ENCODE results near the gene CADPS. TPM values are rescaled to one million over a fixed set of nuclear protein-coding genes. Genes with fewer than 3 reads are reported as not detected.

CADPS gene
- total and polyA plus RNA-seq, 2 experiments from 2014 or later = 49.2 to 63.8 TPM

DNA sequence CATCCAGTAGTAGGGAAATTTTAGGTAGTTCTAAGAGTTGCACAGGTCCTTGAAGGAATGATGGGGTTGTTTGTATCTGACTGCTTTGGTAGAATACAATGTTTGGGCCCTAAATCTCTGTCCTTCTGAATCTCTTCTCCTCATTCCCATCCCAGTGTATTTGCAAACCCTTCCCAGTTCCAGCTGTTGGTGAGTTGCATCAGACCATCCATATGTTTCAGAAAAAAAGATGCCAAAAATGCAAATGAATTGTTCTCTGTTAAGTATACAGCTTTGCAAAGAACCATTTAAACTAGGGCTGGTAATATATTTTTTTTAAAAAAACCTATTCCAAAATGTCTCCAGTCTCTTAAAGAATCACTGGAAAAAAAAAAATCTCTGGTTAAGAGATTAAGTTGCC lies 251.0 kb downstream of the CADPS start:
- Histone ChIP-seq H3K9me3 (ENCODE audit: low read depth) (no peaks in the 10 kb centered on the region), H3K4me1 (ENCODE audit: low read depth) (peaks cover 13% of the 10 kb centered on the region), H3K4me3 (no peak overlapping the region), H3K36me3 (no peaks in the 10 kb centered on the region), H3K27me3 (no peaks in the 10 kb centered on the region), H3K27ac (no peak overlapping the region)
- TF ChIP-seq, protein P1, sequence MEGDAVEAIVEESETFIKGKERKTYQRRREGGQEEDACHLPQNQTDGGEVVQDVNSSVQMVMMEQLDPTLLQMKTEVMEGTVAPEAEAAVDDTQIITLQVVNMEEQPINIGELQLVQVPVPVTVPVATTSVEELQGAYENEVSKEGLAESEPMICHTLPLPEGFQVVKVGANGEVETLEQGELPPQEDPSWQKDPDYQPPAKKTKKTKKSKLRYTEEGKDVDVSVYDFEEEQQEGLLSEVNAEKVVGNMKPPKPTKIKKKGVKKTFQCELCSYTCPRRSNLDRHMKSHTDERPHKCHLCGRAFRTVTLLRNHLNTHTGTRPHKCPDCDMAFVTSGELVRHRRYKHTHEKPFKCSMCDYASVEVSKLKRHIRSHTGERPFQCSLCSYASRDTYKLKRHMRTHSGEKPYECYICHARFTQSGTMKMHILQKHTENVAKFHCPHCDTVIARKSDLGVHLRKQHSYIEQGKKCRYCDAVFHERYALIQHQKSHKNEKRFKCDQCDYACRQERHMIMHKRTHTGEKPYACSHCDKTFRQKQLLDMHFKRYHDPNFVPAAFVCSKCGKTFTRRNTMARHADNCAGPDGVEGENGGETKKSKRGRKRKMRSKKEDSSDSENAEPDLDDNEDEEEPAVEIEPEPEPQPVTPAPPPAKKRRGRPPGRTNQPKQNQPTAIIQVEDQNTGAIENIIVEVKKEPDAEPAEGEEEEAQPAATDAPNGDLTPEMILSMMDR (IDR thresholded peaks at IDR 0.05; ENCODE audit: low read depth, low read length) = no peak
- DNase-seq (ENCODE audit: low read depth in 1 of 2, low spot score in 1 of 2) = no peak

DNA sequence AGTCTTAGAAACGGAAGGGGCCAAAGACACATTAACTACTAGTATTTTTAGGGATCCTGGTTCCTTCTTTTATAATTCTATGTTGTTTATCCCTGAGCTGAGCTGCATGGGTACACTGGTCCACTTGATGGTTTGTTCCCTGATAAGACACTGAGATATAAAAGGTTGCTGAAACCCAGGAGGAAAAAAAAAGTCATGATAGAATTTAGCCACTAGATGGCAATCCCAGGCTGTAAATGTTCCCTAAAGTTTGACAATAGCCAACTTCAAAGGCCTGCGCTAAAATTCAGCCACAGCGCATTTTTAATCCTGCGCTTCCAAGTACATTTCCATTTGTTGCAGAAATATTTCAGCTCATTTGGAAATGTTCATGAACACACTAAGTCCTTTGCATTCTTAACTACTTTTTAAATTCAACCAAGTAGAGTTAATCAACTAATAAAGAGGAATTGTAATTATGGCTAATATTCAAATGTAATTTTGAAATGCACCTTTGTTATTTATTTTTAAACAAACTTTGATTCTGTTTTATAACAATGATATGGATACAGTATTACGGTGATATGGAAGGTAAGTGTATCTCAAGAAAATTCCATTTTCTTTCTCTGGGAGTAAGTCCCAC lies 252.6 kb downstream of the CADPS start:
- Histone ChIP-seq H3K4me1 (ENCODE audit: low read depth) (peaks cover 13% of the 10 kb centered on the region), H3K27ac (no peak overlapping the region), H3K9me3 (ENCODE audit: low read depth) (no peaks in the 10 kb centered on the region), H3K27me3 (no peaks in the 10 kb centered on the region), H3K4me3 (no peak overlapping the region), H3K36me3 (no peaks in the 10 kb centered on the region)
- TF ChIP-seq, protein P1 (IDR thresholded peaks at IDR 0.05; ENCODE audit: low read depth, low read length) = peak; percentile 68
- peak; percentile 70 to 75 for DNase-seq (ENCODE audit: low read depth in 1 of 2, low spot score in 1 of 2)

GRCh38 chr3:62621925-62622324 lies 253.3 kb downstream of the CADPS start:
- no peaks in the 10 kb centered on the region for H3K27me3 ChIP-seq
- no peak for DNase-seq (ENCODE audit: low read depth in 1 of 2, low spot score in 1 of 2)
- H3K36me3 ChIP-seq = no peaks in the 10 kb centered on the region
- peaks cover 13% of the 10 kb centered on the region for H3K4me1 ChIP-seq (ENCODE audit: low read depth)
- no peak overlapping the region for H3K27ac ChIP-seq
- H3K4me3 ChIP-seq = no peak overlapping the region
- TF ChIP-seq, protein P1 (IDR thresholded peaks at IDR 0.05; ENCODE audit: low read depth, low read length) = no peak
- H3K9me3 ChIP-seq (ENCODE audit: low read depth) = no peaks in the 10 kb centered on the region

DNA sequence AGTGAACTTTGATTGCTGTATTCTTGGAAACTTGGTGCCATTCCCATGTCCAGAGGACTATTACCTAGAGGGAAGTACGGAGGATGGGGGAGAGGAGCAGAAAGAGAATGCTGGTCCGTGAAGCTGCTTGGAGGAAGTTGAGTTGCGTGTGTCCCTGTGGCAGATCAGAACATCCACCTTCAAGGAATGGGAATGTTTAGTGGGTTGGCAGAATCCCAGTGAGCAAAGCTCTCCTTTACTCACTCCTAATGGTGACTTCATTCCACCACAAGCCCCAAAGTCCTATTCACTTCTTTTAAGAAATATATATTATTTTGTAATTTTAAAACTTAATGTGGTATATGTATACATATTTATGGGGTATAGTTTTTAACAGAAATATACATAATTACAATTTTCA lies 254.0 kb downstream of the CADPS start:
- DNase-seq (ENCODE audit: low read depth in 1 of 2, low spot score in 1 of 2) = no peak
- no peak overlapping the region for H3K4me3 ChIP-seq
- no peak overlapping the region for H3K27ac ChIP-seq
- H3K4me1 ChIP-seq (ENCODE audit: low read depth) = peaks cover 13% of the 10 kb centered on the region
- no peaks in the 10 kb centered on the region for H3K27me3 ChIP-seq
- TF ChIP-seq, protein P1 (IDR thresholded peaks at IDR 0.05; ENCODE audit: low read depth, low read length) = no peak
- no peaks in the 10 kb centered on the region for H3K9me3 ChIP-seq (ENCODE audit: low read depth)
- no peaks in the 10 kb centered on the region for H3K36me3 ChIP-seq

DNA sequence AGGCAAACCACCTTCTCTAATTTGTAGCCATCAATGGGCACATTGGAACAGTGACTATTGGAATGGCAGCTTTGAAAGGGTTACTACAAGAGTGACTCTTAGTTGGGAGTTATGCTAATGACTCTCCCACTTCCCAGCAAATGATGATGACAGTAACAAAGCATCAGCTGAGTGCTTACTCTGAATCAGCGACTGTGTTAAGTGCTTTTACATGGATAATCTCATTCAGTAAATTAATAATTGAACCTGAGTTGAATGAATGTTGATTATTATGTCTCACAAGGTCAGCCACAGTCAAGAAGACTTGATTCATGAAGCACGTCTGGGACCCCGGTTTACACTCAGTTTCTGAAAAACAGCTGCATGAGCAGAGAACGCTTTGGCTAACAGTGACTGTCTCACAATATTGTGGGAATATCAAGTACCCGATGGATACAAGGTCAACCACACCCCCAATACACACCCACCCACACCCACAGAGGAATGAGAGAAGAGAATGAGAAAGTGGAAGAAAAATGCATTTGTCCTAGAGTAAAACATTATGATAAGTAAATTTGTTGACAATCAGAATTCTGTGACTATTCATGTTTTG lies 259.9 kb downstream of the CADPS start:
- H3K9me3 ChIP-seq (ENCODE audit: low read depth) = no peaks in the 10 kb centered on the region
- H3K4me1 ChIP-seq (ENCODE audit: low read depth) = no peaks in the 10 kb centered on the region
- H3K27me3 ChIP-seq = no peaks in the 10 kb centered on the region
- H3K27ac ChIP-seq = no peak overlapping the region
- H3K4me3 ChIP-seq = no peak overlapping the region
- DNase-seq (ENCODE audit: low read depth in 1 of 2, low spot score in 1 of 2) = no peak
- H3K36me3 ChIP-seq = no peaks in the 10 kb centered on the region
- TF ChIP-seq, protein P1 (IDR thresholded peaks at IDR 0.05; ENCODE audit: low read depth, low read length) = no peak
